Activated CD4-positive, alpha-beta T cell treated with anti-CD3 and anti-CD28 coated beads, Interleukin-10, Interleukin-2, amounts not matched to agents 100 ng/mL and 50 ng/mL, durations not matched to agents 16 hours and 8 hours (primary cell): ENCODE results near the gene CACNA2D4.
A peak's percentile ranks its signal among the peaks of the same experiment; 100 is the strongest.

Source experiments
- DNase-seq: peaks from one replicate; pipeline ENCODE4 v3.0.0-alpha.2; 2020

Gene CACNA2D4

DNA sequence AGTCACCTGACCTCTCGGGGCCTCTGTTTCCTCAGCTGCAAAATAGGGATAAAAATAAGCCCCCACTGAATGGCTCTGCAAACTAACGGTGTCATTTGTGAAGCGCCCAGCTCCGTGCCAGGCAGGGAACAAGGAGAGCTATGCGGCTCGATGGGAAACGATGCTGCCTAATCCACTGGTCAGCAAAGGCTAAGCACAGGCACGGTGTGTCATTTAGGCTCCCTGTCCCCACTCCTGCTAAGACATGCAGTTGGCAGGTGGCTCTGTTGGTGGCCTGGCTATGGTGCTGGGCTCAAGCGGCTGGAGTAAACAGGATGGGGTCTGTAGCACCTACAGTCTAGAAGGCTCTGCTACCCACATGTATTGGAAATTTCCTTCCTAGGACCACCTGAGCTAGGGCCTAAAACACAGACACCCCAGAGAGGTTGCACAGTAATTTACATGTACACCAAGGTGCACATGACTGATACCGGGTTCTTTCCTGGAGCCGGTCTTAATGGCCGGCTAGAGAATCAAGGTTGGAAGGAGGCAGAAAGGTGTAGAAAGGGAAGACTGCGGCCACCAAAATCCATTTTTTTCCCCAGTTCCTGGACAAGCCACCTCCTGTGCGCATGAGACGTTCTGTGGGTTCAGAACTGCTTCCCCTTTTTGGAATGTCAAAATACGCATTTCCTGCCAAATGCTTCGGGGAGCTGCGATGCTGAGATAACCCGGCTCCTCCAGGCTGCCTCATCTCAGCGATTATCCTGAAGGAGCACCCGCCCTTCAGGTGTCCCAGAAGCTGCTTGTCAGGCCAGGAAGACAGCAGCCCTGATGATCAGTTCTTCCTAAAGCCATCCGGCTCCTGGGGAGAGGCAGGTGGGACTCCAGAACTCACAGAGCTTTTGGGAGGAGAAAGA is 1.0 kb downstream of the CACNA2D4 start:
- DNase-seq, result no peak

DNA sequence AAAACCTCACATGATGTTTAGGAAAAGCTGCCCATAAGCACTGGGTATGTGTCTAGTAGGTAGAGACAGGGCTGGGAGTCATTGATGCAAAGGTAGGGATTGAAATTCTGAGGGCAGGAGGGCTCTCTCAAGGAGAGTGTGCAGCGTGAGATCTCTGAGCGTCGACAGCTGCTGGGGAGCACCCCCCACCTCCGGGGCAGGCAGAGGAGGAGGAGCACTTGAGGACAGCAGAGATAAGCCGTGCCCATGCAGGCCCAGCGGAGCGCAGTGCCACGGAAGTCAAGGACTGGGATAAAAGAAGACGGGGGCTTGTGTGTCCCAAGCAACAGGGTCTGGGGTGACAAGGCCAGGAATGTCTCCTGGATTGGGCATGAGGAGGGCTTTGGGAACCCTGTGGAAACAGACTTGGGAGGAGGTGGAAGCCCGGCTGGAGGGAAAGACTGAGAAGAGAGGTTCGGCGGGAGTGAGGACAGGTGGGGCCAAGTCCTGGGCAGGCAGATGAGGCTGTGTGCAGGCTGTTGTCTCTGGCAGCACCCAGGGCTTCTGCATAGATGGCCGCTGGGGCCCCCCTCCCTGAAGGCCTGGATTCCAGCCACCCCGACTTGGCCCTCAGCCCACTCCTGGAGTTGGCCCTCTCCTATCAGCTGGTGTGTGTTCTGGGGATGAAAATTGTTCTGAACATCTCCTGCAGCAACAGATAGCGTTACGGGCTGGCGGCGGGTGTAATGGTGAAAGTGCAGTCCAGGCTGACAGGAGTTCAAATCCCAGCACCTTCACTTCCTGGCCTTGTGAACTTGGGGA is 1.9 kb downstream of the CACNA2D4 start:
- no peak for DNase-seq

DNA sequence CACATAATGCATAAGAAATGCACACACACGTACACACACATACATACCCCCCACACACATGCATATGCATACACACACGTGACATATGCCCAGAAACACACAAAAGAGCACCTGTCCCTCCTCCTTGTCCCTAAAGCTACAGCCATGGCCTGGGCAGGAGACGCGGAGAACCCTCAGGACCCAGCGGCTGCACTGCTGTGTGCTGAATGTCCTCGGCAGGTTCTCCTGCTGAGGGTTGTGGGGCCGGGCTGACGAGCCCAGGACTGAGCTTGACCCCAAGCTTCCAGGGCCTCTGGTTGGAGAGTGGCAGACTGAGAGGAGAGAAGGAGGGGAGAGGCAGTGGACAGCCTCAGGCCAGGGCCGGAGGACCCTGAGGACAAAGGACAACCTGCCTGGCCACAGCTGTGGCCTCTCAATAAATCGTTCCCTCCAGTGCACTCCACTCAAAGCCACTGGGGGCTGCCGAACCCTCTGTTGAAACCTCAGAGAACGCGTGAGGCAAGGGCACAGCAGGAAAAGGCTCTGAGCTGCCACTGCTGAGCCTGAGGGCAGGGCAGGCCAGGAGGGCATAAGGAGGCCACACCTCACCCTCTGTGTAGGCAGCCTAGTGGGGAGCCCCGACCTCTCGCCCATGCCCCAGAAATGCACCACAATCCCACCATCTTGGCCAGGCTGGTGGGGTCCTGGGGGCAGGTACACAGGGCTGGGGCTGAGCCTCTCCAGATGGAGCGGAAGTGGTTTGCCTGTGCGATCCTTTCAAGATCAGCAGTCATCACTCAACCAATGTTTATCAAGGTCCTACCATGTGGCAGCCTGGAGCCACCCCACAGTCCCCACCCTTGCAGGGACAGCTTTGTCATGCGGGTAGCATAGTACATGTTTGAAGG is 3.1 kb downstream of the CACNA2D4 start:
- peak; percentile 58 for DNase-seq

DNA sequence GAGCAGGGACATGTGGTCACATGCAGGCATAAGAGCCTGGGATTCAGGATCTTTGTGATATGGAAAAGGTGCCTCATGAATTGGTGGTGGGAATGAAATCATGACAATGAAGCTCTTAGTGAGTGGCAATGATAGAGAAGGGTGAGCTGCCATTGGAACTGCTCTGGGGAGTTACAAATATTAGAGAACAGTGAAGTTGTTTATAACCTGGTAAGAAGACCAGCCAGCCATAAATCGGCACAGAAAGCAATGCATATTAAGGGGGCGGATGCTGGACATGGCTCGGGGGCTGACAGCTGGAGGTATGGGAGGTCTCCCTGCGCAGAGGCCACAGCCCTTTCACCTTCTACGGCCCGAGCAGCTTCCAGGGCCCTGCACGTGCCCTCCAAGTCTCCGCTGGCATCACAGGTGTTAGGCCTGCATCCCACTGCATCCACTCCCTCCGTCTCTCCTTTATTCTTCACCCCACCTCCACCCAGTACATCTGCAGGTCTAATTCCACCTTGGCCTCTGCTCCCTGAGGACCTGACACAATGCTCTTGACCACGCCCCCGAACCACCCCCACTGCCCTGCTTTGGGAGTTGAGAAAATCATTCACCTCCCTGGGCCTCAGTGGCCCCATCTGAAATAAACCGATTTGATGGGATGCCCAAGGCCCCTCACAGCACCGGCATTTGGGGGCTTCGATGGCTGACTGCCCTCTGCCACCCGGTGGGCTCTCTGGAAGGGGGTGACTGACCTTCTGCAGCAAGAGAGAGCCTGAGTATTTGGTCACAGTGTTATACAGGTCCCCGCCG is 4.1 kb downstream of the CACNA2D4 start:
- no peak for DNase-seq

DNA sequence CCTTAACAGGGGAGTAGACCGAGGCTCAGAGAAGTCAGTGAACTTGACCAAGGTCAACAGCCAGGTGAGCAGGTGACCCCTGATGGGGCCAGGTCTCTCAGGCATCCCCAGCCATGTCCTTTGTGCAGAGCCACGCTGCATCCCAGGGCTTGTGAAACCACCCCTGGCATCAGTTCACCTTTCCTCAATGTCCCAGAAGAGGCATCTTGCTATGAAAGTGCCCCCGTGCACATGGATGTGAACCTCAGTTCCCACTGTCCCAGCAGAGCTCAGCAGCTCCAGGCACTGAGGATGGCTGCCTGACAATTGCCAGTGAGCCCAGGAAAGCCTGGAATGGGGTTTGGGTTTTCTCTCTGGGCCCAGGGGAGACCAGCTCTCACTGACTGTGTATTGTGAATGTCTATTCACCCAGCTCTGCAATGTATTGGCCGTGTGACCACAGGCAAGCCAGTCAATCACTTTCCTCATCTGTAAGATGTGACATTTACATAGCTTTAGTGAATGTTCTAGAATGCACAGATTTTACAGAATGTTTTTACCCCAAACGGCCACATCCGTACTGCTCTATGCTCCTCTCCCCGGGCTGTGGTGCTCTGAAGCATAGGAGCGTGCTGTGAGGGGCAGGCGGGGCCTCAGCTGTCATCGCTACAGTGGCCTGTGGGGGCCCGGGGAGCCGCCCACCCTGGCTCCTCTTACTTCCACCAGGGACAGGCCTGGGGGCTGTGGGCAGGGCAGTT is 4.9 kb downstream of the CACNA2D4 start:
- no peak for DNase-seq

DNA sequence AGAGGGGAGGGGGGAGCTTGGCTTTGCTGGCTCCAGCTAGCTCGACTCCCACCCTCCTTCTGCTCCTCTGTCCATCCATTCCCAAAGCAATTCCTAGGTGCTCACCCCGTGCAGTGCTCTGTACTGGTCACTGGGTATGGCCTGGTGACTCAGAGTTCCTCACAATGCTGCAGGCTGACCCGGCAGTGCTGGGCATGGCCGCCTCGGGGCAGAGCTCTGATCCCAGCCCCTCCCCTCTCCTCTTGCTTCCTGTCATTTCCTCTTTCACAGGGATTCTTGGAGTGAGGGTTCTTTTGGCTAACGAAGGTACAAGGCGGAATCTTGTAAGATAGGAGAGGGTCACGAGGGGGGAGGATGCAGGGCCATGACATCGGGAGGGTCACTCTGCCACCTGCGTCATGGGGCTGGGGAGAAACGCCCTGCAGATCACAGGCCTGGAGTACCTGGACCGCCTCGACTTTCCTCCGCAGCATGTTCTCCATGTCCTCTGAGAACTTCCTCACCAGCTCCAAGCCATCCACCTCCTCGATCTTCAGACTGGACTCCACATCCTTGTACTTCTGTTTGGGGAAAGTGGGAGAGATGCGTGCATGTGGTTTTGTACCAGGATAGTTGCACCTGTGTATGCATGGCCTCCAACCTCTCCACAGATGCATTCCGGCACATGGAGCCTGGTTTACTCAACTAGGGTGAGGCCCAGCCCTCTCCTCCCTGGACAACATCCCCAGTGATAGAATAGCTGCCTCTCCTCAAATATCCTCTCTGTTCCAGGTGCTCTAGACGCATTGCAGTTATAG is 5.7 kb downstream of the CACNA2D4 start:
- DNase-seq, result no peak

DNA sequence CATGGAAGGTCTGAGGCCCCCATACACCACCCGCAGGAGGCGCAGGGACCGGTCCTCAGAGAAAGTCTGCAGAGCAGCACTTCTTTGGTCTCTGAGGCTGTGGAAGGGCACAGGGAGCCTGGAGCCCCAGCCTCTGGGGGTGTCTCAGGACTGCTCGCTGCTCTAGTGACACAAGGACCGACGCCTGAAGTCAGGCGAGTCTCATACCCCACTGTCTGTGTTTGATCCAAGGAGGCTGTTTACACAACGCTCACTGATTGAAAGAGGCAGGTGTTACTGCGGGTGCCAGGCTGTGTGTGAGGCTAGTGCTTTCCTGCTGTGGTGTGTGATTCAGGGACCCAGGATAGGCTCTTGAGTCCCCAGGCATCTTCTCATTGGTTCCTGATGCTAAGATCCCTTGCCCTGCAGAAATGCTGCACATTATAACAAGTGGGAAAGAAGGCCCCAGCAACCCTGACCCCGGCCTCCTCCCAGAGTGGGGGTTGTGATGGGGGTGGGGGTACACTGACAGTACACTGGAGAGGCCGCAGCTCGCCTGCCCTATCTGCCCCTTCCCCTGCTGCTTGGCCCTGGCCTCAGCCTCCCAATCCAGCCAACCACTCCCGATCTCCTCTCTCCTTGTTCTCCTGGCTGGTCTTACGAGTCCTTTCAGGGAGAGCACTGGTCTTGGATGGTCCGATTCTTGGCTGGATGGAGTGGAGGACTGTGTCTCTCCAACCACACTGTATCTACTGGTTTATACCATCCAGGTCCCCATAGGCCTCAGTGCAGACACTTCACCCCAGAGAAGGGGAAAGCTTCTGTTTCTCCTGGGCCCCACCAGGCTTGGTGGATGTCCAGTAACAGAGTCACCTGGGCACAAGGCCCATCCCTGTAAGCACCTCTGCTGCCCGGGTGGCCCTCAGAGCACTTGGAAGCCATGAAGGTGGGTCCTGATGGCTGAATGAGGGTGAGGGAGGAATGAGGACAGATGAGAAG is 6.6 kb downstream of the CACNA2D4 start:
- DNase-seq, result no peak

DNA sequence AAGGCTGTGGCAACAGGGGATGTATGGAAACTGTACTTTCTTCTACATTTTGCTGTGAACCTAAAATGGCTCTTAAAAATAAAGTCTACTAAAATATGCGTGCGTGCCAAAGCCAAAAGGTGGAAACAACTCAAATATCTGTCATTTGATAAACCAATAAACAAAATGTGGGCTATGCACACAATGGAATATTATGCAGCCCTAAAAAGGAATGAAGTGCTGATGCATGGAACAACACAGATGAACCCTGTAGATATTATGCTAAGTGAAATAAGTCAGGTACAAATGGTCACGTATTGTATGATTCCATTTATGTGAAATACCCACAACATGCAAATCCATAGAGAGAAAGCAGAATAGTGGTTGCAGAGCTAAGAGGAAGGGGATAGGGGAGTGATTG is 8.0 kb downstream of the CACNA2D4 start:
- DNase-seq, result no peak

DNA sequence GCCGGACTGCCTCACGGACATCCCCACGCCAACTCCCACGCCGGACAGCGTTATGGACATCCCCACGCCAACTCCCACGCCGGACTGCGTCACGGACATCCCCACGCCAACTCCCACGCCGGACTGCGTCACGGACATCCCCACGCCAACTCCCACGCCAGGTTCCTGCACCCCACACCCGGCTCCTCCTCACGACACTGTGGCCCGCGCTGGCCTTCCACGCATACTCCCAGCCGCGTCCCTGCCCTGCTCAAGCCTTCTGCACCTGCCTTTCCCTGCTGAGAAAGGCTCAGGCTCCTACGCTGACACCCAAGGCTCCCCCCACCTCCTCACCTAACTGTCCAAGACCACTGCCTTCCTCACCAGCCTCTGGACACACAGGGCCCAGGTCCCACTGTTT is 9.7 kb downstream of the CACNA2D4 start:
- no peak for DNase-seq

DNA sequence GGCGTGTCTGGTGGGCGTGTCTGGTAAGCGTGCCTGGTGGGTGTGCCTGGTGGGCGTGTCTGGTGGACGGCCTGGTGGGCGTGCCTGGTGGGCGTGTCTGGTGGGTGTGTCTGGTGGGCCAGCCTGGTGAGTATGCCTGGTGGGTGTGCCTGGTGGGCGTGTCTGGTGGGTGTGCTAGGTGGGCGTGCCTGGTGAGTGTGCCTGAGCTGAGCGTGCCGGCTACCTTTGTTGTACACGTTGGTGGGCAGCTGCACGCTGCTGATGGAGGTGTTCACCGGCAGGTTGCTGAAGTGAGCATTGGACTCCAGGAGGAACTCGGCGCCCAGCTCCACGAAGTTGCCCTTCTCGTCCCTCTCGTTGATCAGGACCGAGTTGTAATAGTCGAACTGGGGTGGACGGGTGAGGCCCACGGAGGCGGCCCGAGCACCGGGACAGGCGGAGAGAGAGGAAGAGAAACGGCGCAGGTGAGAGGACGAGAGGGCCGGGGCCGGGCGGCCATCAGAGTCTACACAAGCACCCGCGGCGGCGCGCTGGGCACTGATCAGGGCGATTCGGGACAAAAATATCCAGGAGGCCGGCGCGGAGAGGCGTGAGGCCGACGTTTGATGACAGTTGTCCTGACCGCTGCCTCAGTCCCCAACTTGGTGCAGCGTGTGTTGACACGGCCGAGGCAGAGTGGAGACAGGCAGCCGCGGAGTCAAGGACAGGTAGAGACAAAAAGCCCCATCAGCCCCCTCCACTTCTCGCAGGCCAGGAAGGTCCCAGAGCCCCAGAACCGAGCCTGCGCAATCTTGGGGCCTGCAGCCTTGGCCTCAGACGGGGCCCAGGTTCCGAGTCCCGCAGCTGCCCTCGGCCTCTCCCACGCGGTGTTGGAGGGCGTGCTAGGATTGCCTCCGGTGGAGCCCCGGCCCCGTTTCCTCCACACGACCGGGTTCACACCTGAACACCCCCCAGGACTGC is 10.5 kb downstream of the CACNA2D4 start:
- peak; percentile 28 for DNase-seq

DNA sequence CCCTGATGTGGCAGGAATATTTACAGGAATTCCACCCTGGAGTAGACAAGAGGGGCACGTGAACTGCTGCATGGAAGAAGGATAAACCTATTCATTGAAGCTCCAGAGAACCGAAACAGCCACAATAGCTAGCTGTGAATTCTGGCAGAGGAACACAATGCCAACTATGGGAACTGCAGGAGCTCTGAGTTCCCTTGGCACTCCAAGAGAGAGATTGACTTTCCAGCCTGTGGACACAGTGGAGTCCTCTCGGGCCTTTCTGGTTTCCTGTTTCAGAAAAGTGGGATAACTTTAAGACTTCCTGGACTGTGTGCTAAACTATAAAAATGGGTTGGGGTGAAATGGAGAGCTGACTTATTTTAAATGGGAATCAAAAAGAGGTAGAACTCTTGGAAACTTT is 11.9 kb downstream of the CACNA2D4 start:
- DNase-seq, result no peak

DNA sequence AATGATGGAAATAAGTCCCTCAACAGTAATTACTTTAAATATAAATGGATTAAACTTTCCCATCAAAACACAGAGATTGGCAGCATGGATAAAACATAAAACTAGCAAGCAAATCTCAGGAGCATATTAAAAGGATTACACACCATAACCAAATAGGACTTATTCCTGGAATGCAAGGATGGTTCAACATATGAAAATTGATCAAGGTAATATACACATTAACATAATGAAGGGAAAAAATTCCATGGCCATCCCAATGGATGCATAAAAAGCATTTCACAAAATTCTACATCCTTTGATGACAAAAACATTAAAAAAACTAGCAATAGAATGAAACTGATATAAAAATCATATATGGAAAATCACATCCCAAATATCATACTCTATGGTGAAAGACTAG is 13.6 kb downstream of the CACNA2D4 start:
- no peak for DNase-seq

DNA sequence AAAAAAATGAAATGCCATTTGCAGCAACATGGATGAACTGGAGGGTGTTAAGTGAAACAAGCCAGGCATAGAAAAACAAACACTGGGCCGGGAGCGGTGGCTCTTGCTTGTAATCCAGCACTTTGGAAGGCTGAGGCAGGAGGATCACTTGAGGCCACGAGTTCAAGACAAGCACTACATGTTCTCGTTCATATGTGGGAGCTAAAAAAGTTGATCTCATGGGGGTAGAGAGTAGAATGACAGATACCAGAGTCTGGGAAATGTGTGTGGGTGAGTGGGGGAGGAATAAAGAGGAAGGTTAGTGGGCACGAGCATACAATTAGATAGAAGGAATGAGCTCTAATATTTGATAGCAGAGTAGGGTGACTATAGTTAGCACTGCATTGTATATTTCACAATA is 21.5 kb downstream of the CACNA2D4 start:
- no peak for DNase-seq

DNA sequence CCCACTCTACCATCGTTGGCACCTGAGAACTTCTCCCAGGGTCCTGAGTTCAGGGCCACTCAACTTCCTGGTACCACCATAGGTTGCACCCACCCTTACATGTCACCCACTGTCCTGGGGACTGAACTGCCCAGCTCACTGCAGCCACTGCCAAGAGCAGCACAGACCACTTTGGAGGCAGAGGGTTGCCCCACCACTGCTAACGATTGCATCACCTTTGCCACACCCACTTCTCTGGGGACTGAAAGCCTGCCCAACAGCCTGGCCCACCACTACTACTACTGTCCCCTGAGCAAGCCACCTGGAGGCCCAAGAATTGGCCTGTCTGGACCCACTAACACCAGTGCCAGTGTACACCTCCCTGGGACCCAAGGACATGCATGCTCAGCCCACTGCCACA is 27.6 kb downstream of the CACNA2D4 start:
- DNase-seq, result no peak

DNA sequence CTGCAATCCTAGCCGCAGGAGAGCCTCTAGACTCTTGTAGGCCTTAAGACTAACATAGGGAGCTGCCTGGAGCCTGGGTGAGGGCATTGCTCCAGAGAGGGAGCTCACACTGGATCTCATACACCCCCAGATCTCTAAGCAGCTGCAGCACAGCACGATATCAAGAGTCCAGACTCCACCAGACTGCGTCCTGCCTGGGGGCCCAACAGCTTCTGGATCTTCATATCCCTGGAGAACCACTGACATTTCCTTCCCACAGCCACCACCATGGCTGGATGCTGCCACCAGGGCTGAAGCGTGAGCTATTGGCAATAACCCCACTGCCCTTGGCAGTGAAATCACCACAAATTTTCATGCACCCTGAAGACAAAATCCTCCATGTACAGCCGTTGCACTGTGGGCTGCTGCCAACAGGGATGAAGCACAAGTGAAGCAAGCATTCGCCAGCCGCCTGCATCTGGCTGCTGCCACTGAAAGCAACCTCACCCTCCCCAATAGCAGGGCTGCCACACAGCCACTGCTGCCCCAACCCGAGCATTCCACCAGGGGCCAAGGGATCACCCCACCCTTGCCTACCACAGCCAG is 28.2 kb downstream of the CACNA2D4 start:
- no peak for DNase-seq

DNA sequence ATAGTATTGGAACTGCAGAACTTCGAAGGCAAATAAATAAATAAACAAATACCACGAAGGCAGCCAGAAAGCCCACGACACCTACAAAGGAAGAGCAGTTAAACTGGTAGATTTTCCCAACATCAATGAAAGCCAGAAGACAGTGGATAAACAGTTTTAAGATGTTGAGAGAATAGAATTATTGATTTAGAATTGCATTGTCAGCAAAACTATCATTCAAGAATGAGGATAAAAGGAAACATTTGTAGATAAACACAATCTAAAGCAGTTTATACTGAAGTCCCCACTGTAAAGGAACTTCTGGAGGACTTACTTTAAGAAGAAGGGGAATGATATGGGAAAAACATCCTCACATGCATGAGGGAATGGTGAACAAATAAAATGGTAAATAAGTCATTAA is 29.5 kb downstream of the CACNA2D4 start:
- no peak for DNase-seq

DNA sequence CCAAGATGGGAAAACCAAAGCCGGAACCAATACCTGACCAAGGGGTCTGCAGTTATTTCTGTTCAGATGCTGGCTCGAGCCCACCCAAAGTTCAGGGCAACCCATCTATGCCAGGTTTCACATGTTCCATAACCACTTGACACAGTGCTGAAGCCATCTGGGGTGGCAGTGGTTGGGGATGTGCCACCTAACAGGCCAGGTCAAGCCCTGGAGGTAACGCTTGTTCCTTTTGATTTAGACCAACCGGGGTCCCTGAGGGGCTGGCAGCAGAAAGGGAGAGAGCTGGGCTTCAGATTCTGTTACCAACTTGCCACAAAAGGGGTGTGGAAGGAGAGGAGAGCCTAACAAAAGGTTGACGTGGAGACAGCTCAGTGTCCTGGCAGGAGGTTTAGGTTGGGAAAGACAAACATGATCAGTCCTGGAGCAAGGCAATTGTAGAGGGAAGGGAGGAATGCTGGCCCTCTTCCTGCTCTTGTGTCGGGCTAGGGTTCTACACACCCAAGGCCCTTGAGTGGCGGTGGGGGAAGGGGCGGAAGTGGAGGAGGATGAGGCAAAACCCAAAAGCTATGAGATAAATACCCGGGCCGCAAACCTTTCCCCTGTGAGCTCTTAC is 31.9 kb downstream of the CACNA2D4 start:
- DNase-seq, result no peak
